Articular chondrocyte of knee joint (primary cell): ENCODE data around the gene CFL2. TPM values are rescaled to one million over a fixed set of nuclear protein-coding genes. Genes with fewer than 3 reads are reported as not detected.

Experiments
- small RNA-seq: library from RNA; depleted of rRNA; stranded (forward); fragments of <200 nt; gene quantifications from one replicate; pipeline ENCODE3, GENCODE V24; 2012
- total RNA-seq: library from RNA; depleted of rRNA; stranded (reverse); fragments of >200 nt; gene quantifications from 2 replicates; pipeline ENCODE4 v1.2.3, GENCODE V29; 2012

Gene CFL2
- 126 and 166 TPM in 2 replicates for total RNA-seq

GRCh38 chr14:34714320-34715126 lies at the start of gene CFL2:
TSS of gene CFL2 (minus strand) at chr14:34714593. CDS start at chr14:34714540, 53 bp downstream.

Small RNA genes lying within 50 kb of the gene (small RNA-seq; reads per million reads assigned to genes)
- gene RNU6-1261P, result not detected

Other genes with a start within 250 kb of the CFL2 start
- 67.9 and 72.0 TPM in 2 replicates for gene EAPP, start 174.9 kb downstream of the CFL2 start, total RNA-seq
- gene SNX6, start 84.4 kb downstream of the CFL2 start, total RNA-seq, result 202 and 250 TPM in 2 replicates
- 31.2 and 32.1 TPM in 2 replicates for gene BAZ1A, start 160.8 kb upstream of the CFL2 start, total RNA-seq